SJCRH30 (cell line): ENCODE data around the gene HNRNPC. TPM values are rescaled to one million over a fixed set of nuclear protein-coding genes. Genes with fewer than 3 reads are reported as not detected.
"Not testable (repeated sequence)": the region's sequence is repeated elsewhere in the genome, so short reads cannot be mapped to it uniquely, and the experiment has no call there.

Experiments
- DNase-seq, 2 experiments: peaks; one replicate each; pipeline ENCODE4 v3.0.0-alpha.2; 2015 to 2020
- H3K27ac ChIP-seq: fragments of 250-450 bp; sonication (Bioruptor Pico); 2 replicates; pipeline ENCODE4 v1.5.1; 2020; ENCODE audit warnings: mild to moderate bottlenecking, moderate library complexity
- H3K27me3 ChIP-seq: fragments of 250-450 bp; sonication (Bioruptor Pico); 2 replicates; pipeline ENCODE4 v1.5.1; 2020; ENCODE audit warnings: mild to moderate bottlenecking, moderate library complexity
- H3K36me3 ChIP-seq: fragments of 250-450 bp; sonication (Bioruptor Pico); 2 replicates; pipeline ENCODE4 v1.5.1; 2020; ENCODE audit warnings: mild to moderate bottlenecking, moderate library complexity
- H3K4me1 ChIP-seq: fragments of 250-450 bp; sonication (Bioruptor Pico); 2 replicates; pipeline ENCODE4 v1.5.1; 2020; ENCODE audit warnings: mild to moderate bottlenecking, moderate library complexity
- H3K4me3 ChIP-seq: fragments of 250-450 bp; sonication (Bioruptor Pico); 2 replicates; pipeline ENCODE4 v1.5.1; 2020; ENCODE audit warnings: mild to moderate bottlenecking, moderate library complexity
- H3K9me3 ChIP-seq: fragments of 250-450 bp; sonication (Bioruptor Pico); replicated peaks from 2 replicates; pipeline ENCODE4 v1.5.1; 2020; ENCODE audit warnings: mild to moderate bottlenecking, moderate library complexity
- total RNA-seq: library from RNA; depleted of rRNA; stranded (reverse); fragments of >200 nt; shearing (Covaris generic); gene quantifications from 2 replicates; pipeline ENCODE4 v1.2.3, GENCODE V29; 2014

The HNRNPC gene
- total RNA-seq, 1 experiment from 2014 or later: 1,219 TPM

GRCh38 chr14:21258889-21259787 is 10.1 kb downstream of the HNRNPC start:
- H3K27me3 ChIP-seq: no peaks in the 10 kb centered on the region
- peaks cover 4% of the 10 kb centered on the region for H3K4me1 ChIP-seq
- H3K4me3 ChIP-seq: no peak overlapping the region
- no peak for DNase-seq
- H3K36me3 ChIP-seq: peaks cover 91% of the 10 kb centered on the region
- H3K9me3 ChIP-seq: no peaks in the 10 kb centered on the region
- no peak overlapping the region for H3K27ac ChIP-seq

GRCh38 chr14:21258005-21258888 is 11.0 kb downstream of the HNRNPC start:
- no peak for DNase-seq
- H3K36me3 ChIP-seq: peaks cover 90% of the 10 kb centered on the region
- H3K27me3 ChIP-seq: no peaks in the 10 kb centered on the region
- no peak overlapping the region for H3K4me3 ChIP-seq
- no peaks in the 10 kb centered on the region for H3K4me1 ChIP-seq
- no peaks in the 10 kb centered on the region for H3K9me3 ChIP-seq
- no peak overlapping the region for H3K27ac ChIP-seq

DNA sequence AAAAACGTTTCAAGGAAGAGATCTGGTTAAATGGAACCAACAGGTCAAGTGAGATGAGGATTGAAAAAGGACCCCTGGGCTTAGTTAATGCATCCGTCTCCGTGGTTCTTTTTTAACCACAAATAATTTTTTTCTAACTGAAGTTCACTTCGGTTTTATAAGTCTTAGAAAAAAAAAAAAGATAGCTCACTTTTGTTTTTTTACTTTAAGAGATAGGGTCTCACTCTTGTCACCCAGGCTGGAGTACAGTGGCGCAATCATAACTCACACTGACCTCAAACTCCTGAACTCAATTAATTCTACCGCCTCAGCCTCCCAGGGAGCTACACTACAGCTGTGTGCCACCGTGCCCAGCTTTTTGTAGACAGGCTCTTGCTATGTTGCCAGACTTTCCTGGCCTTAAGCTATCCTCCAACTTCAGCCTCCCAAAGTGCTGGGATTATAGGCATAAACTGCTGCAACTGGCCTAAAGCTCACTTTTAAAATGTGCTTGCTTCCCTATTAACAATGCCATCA is 11.8 kb downstream of the HNRNPC start:
- Histone ChIP-seq H3K4me3 (no peak overlapping the region), H3K27ac (no peak overlapping the region), H3K4me1 (no peaks in the 10 kb centered on the region), H3K9me3 (no peaks in the 10 kb centered on the region), H3K36me3 (peaks cover 87% of the 10 kb centered on the region), H3K27me3 (no peaks in the 10 kb centered on the region)
- no peak for DNase-seq

- no peak overlapping the region for H3K27ac ChIP-seq
- peaks cover 87% of the 10 kb centered on the region for H3K36me3 ChIP-seq
- no peaks in the 10 kb centered on the region for H3K9me3 ChIP-seq
These were observed 12.5 kb downstream of the HNRNPC start for GRCh38 chr14:21256539-21257393.

DNA sequence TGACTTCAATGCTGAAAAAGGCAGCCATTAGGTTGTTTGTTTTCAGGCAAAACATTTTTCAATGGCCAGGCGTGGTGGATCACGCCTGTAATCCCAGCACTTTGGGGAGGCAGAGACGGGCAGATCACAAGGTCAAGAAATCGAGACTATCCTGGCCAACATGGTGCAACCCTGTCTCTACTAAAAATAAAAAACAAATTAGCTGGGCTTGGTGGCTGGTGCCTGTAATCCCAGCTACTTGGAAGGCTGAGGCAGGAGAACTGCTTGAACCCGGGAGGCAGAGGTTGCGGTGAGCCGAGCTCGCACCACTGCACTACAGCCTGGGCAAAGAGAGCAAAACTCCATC is 13.2 kb downstream of the HNRNPC start:
- not testable (repeated sequence) for H3K27ac ChIP-seq, H3K4me1 ChIP-seq, H3K4me3 ChIP-seq, DNase-seq, H3K9me3 ChIP-seq, H3K27me3 ChIP-seq
- peaks cover 87% of the 10 kb centered on the region for H3K36me3 ChIP-seq

More at GRCh38 chr14:21256539-21257393, 12.5 kb downstream of the HNRNPC start:
- Histone ChIP-seq H3K27me3 (no peaks in the 10 kb centered on the region), H3K4me3 (no peak overlapping the region), H3K4me1 (no peaks in the 10 kb centered on the region)
- no peak for DNase-seq

GRCh38 chr14:21255385-21256101 is 13.7 kb downstream of the HNRNPC start:
- Histone ChIP-seq H3K9me3 (no peaks in the 10 kb centered on the region), H3K27ac (no peak overlapping the region), H3K36me3 (peaks cover 87% of the 10 kb centered on the region), H3K4me1 (no peaks in the 10 kb centered on the region), H3K27me3 (no peaks in the 10 kb centered on the region), H3K4me3 (no peak overlapping the region)
- no peak for DNase-seq

DNA sequence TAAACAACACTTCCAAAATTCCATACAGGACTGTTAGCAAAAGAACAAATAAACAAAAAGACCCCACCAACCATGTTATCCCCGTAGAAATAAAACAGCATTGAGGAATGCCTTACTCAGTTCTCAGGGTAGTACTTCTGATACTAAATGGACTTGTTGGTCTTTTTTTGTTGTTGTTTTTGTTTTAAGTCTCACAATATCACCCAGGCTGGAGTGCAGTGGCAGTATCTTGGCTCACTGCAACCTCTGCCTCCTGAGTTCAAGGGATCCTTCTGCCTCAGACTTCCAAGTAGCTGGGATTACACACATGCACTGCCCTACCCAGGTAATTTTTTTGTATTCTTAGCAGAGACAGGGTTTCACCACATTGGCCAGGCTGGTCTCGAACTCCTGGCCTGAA is 17.1 kb downstream of the HNRNPC start:
- Histone ChIP-seq H3K27me3 (no peaks in the 10 kb centered on the region), H3K9me3 (no peaks in the 10 kb centered on the region), H3K4me3 (no peak overlapping the region), H3K4me1 (peaks cover 2% of the 10 kb centered on the region; the same call in 1 of the 2 replicates), H3K27ac (no peak overlapping the region), H3K36me3 (peaks cover 90% of the 10 kb centered on the region)
- no peak for DNase-seq

- H3K27me3 ChIP-seq: no peaks in the 10 kb centered on the region
- DNase-seq: no peak
- peaks cover 3% of the 10 kb centered on the region; the same call in 1 of the 2 replicates for H3K4me1 ChIP-seq
- H3K27ac ChIP-seq: no peak overlapping the region
- H3K9me3 ChIP-seq: no peaks in the 10 kb centered on the region
- H3K36me3 ChIP-seq: peaks cover 88% of the 10 kb centered on the region
- H3K4me3 ChIP-seq: no peak overlapping the region
These were observed 18.0 kb downstream of the HNRNPC start for GRCh38 chr14:21251215-21251614.

GRCh38 chr14:21248739-21249411 is 20.4 kb downstream of the HNRNPC start:
- H3K4me1 ChIP-seq: peaks cover 3% of the 10 kb centered on the region; the same call in 1 of the 2 replicates
- no peak for DNase-seq
- H3K36me3 ChIP-seq: peaks cover 84% of the 10 kb centered on the region
- no peaks in the 10 kb centered on the region for H3K27me3 ChIP-seq
- H3K9me3 ChIP-seq: no peaks in the 10 kb centered on the region
- H3K27ac ChIP-seq: no peak overlapping the region
- H3K4me3 ChIP-seq: no peak overlapping the region

DNA sequence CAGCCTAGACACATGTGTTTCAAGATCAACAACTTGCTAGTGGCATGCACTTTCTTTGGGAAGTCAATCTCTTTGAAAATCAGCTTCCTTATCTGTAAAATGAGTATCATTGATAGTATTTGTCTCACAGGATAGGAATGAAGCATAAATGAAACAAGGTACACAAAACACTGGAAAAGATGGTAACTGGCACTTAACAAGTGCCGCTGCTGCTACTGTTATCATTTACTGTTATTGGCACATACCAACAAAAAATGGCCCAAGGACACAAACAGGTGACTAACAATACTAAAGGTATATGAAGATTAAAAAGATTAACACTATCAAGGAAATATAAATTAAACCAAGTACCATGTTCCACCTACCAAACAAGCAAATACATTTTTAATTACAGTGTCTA is 20.9 kb downstream of the HNRNPC start:
- no peak for DNase-seq
- Histone ChIP-seq H3K27me3 (no peaks in the 10 kb centered on the region), H3K9me3 (no peaks in the 10 kb centered on the region), H3K4me1 (peaks cover 3% of the 10 kb centered on the region; the same call in 1 of the 2 replicates), H3K36me3 (peaks cover 82% of the 10 kb centered on the region), H3K4me3 (no peak overlapping the region), H3K27ac (no peak overlapping the region)

- no peak for DNase-seq
- peaks cover 84% of the 10 kb centered on the region for H3K36me3 ChIP-seq
These were observed 23.4 kb downstream of the HNRNPC start for GRCh38 chr14:21245813-21246212.

DNA sequence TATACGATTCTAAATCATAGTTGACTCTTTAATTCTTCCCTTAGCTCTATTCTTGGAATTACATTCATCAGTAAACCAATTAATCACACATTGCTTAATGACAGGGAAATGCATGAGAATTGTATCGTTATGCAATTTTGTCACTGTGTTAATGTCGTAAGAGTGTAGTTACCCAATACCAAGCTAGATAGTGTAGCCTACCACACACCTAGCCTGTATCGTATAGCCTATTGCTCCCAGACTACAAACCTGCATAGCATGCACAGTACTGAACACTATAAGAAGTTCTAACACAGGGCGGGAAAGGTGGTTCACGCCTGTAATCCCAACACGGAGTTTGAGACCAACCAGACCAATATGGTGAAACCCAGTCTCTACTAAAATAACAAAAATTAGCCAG is 24.7 kb downstream of the HNRNPC start:
- no peak overlapping the region for H3K27ac ChIP-seq
- peaks cover 3% of the 10 kb centered on the region; the same call in 1 of the 2 replicates for H3K4me1 ChIP-seq
- no peak overlapping the region for H3K4me3 ChIP-seq
- H3K9me3 ChIP-seq: no peaks in the 10 kb centered on the region
- no peak for DNase-seq
- H3K27me3 ChIP-seq: no peaks in the 10 kb centered on the region
- peaks cover 84% of the 10 kb centered on the region for H3K36me3 ChIP-seq

More at GRCh38 chr14:21245813-21246212, 23.4 kb downstream of the HNRNPC start:
- no peaks in the 10 kb centered on the region for H3K27me3 ChIP-seq
- no peak overlapping the region for H3K4me3 ChIP-seq
- no peaks in the 10 kb centered on the region for H3K9me3 ChIP-seq
- no peak overlapping the region for H3K27ac ChIP-seq
- H3K4me1 ChIP-seq: peaks cover 3% of the 10 kb centered on the region; the same call in 1 of the 2 replicates

- DNase-seq: no peak
- no peaks in the 10 kb centered on the region for H3K9me3 ChIP-seq
- no peaks in the 10 kb centered on the region for H3K4me1 ChIP-seq
- peaks cover 83% of the 10 kb centered on the region for H3K36me3 ChIP-seq
- H3K27ac ChIP-seq: no peak overlapping the region
- H3K4me3 ChIP-seq: no peak overlapping the region
- H3K27me3 ChIP-seq: no peaks in the 10 kb centered on the region
These were observed 27.9 kb downstream of the HNRNPC start for GRCh38 chr14:21241218-21241819.
